Activated CD8-positive, alpha-beta memory T cell treated with anti-CD3 and anti-CD28 coated beads, Interleukin-2, amount 50 U/mL, for 24 hours (primary cell): ENCODE data around the gene RAB5B.

ENCODE experiments used
- DNase-seq: peaks from one replicate; pipeline ENCODE4 v3.0.0-alpha.2; 2020; ENCODE audit errors: extremely low read depth

The RAB5B gene

DNA sequence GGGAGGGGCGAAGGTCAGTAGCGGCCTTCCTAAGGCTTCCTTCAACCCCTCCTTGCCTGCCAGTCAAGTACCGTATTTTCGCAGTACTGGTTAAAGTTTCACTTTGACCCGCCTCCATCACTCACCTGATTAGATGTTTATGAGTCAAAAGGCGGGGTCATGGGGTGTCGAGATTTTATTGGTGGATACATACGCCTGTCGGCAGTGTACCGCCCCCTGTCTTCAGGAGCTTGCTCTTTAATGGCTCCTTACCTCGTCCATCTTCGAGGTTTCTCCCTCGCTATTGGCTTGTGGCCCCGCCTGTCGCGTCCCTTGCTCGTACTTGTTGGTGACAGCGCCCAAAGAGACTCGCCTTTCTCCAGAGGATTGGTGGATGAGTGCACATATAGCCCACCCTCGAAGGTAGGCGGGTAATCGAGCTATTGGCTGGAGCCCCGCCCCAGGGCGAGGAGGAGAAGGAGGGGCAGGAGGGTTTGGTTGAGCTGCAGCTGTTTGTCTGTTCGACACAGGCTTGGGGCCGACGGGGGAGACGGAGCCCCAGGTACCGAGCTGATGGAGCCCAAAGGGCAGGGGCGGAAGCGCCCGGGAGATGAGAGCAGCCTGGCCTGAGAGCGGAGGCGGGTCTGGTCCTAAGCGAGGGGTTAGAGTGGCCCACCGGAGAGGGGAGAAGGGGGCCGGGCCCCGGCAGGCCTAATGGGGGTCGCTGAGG lies at the start of gene RAB5B:
TSS of gene RAB5B (plus strand) at position 480 of the 709 bp plus-strand sequence. CDS start 12,883 bp downstream, outside the sequence.
- peak; percentile 96 for DNase-seq

DNA sequence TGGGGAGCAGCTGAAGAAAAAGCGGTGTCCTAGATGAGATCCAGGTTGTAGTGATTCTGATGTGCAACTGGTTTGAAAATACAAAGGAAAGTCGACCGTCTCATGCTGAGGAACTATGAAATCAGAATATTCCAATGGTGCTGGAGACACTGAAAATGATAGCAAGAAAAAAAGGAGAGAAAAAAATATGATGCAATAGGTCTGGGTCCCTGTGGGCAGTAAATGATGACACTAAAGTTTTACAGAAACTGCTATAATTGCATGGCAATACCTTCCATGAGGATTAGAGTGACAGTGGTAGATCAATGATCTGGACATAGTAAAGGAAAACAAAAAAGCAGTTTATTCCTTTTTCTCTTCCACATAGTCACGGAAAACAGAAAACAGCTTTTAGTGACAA lies 48.5 kb upstream of the RAB5B start:
- no peak for DNase-seq

DNA sequence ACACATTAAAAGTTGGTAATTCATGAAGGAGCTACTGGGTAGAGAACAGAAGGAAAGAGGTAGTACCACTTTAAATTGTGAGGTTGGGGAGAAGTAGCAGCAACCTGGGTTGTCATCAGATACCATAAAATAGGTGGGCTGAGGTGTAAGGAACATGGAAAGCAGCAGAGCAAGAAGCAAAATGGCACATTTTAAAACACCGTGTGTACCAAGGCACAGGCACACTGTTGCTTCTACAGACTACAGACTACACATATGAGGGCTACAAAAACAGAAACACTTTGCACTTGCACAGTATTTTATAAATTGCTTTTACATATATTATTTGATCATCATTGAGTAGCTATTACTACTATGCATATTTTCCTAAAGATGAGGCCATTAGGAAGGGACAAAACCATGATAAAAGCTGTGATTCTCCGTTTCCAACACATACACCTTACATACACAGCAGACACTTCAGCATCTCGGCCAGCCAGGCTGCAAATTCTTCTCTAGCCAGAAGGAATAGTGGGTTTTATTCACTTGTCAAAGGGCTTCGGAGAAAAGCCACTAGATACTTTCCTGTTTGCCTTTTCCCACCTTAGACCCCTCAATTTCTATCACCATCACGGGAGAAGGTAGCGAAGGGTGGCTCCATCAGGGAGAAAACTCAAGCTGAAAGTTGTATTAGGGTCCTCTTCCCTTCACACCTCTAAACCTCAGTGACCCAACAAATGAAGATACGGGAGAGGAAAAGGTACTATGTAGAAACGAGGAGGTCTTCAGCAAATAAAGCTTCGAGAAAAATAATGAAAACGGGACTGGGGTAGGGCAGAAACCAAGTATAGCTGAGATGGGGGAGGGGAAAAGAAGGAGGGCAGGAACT lies 47.8 kb upstream of the RAB5B start:
- DNase-seq = no peak

- DNase-seq = peak; percentile 74
Observed at GRCh38 chr12:55926738-55927587, 46.9 kb upstream of the RAB5B start.

DNA sequence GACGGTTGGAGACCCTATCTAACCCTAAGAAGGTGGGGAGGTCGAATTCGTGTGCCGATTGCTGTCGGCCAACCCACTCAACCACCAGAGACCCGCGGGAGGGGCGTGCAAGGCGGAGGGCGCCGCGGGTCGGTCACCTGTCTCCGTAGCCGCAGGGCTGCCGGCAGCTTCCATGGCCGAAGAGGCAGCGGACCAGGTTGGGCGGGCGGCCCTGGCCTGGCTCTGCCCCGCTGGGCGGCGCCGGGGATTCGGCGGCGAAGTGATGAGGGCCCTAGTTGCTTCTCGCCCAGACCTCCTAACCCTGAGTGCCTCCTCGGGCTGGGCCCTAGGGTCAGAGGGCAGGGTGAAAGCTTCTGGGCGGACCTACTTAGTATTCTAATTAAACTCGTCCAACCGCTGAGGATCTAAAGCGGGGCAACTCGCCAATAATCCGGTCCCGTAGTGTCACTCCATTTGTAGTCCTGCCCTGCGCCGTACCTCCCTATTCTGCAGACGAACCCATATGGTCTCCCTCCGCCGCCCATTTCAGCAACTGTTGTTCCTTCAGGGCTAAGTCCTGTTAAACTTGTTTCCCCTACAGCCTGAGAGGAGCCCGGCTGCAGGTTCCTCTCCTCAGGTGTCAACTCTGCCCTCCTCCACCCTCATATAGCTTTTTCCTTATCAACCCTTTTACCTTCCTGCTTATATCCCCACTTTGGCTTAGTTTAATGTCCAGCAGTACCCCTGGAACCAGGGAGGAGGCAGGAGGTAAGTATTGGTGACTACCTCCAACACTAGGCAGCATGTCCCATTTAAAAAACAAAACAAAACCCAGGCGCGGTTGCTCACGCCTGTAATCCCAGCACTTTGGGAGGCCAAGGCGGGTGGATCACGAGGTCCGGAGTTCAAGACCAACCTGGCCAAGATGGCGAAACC lies 46.0 kb upstream of the RAB5B start, which contains the start of gene PYM1:
TSS of gene PYM1 (minus strand) at position 307 of the 915 bp plus-strand sequence. CDS start at position 174, 133 bp downstream.
- no peak for DNase-seq

DNA sequence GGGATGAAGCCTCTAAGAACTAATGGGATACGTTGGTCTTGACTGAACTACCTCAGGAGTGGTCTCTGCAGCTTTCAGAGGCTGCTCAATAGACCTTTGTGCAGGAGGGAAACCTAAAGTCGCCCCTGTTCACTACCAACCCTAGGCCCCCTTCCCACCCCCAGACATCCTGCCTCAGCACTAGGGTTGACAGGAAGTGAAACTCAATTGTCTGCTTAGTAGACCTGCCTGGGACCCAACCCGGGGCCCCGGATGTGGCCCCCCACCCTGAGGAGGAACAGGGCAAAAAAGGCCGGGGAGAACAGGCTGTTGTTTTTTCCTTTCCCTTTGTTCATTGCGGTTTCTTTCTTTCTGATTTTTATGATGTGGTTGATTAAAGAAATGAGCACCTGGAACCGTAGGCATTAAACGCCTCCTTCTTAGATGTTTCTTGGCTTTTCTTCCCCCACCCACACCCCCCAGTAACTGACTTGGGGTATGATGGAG lies 44.5 kb upstream of the RAB5B start:
- DNase-seq = peak; percentile 61

DNA sequence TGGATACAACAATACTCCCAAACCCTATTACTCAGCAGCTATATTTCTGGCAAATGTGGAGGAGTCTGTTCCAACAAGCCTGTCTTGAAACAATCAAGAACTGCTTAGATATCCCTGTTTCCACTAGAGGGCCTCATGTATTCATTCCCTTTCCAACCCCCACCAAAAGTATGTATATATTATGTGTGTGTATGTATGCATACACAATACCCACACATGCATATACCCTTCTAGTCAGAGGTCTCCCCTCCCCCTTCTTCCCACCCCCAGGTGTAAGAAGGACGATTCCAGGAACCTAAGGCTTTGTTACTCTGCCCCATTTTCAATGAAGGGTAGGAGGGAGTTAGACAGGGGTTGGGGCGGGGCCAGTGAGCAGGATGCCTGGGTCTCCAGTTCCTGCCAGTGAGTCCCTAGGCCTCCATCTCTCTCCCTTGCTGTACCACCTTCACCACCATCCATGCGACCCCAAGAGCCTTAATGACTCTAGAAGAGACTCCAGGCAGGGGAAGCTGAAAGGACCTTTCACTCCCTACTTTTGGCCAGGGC lies 43.0 kb upstream of the RAB5B start, which contains the start of gene DGKA:
TSS of gene DGKA (plus strand) at position 392 of the 546 bp plus-strand sequence. CDS start 5,342 bp downstream, outside the sequence.
- DNase-seq = peak; percentile 56

GRCh38 chr12:55931317-55931779 lies 42.5 kb upstream of the RAB5B start:
- DNase-seq = no peak

DNA sequence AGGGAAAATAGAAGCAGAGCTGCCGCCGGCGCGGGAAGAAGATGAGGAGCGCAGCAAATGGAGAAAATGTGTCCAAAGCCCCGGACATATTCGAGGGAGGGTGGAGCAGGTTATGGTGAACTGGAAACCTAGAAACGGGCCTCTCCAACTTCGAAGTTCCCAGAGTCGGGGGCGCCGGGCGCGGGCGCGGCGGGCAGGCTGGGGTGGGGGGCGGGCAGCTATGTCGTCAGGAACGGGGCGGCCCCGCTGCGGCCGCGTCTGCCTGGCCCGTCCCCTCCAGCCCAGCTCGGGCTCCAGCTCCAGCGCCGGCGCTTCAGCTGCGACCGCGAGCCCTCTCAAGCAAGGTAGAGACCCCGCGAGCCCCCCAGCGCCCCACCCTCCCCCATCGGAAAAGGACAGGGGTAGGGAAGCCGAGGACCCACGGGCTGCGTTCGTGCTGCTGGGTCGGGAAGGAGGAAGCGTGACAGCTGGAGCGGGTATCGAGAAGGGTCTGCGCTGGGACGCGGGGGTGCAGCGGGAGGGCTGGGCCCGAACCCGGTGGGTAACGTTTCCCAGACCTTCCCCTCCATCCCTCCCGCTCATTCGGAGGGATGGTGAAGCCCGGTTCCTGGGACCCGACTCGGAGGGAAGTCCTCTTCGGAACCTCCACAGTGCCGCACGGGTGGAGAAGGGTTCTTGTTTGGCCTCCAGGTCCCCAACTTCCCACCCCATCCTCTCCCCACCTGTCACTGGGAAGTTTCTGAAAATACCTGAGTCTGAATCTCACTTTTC lies 41.9 kb upstream of the RAB5B start:
- no peak for DNase-seq

- no peak for DNase-seq
Observed at GRCh38 chr12:55932551-55932910, 41.3 kb upstream of the RAB5B start.

GRCh38 chr12:55933169-55933798 lies 40.6 kb upstream of the RAB5B start:
- DNase-seq = no peak

DNA sequence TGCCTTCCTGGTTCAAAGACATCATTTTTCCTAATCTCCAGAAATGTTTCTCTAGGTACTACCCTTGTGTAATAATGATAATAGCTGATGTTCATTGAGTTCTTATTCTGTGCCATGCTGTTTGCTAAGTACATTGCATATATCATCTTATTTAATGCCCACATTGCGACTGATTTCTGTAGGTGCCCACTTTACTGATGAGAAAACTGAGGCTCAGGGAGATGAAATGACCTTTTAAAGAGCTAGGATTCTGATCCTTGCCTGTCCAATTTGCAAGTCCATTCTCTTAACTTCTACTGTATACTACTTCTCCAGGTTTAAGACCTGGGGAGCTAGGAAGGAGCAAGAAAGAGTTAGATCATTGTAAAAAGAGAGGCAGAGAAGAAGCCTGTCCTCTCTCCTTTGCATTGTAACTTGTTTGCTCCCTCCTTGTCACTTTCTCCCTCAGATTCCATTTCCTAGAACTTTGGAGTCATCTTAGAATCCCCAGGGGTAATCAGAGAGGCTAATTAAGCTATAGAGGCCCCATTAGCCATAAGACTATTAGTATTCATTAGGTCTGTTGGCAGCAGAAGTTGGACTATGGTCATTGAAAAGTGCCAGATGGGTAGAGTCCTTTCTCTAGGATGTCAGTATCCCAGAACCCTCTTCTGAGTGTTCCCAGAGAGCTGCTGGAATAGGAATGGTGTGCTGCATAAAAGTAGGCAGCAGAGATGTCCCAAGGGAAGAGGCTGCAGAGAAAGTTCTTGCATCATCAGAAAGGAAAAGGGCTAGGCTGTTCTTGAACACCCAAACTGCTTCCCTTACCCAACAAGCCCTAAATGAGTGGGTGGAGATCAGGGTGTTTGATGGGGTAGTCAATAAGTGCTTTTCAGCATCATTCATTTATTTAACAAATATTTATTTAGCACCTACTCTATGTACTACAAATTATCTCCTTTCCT lies 39.8 kb upstream of the RAB5B start:
- no peak for DNase-seq

- no peak for DNase-seq
Observed at GRCh38 chr12:55934773-55935172, 39.1 kb upstream of the RAB5B start.

DNA sequence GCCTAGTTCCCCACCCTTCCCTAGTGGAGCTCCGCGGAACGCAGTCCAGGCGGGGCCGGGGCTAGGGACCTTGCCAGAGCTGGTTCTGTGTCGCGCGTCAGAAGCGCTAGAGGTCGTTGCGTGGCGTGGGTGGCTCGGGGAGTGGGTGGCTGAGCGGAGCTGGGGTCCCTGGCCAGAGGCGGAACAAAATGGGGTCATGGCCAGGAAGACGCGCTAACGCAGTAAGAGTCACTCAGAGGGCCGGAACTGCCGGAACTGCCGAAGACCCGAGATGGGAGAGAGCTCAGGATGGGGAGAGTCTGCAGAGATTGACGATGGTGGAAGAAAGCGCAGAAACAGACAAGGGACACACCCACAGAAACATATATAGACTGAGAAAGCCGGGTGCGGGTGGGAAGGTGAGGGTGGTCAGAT lies 38.1 kb upstream of the RAB5B start:
- no peak for DNase-seq

DNA sequence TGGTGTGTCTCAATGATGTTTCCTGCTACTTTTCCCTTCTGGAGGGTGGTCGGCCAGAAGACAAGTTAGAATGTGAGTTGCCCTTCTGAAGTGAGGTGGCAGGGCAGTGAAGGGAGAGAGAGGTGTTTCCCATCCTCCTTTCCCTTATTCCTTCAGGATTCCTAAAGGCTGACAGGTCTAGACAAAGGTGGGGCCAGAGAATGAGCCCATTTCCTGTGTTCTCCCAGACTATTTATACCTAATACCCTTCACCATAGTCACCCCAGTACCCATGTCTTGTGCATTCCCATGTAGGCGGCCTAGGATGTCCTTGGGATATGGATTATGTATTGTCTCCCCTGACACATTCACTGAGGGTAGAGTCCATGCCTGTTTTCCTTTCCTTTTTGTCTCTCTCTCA lies 35.9 kb upstream of the RAB5B start:
- no peak for DNase-seq

DNA sequence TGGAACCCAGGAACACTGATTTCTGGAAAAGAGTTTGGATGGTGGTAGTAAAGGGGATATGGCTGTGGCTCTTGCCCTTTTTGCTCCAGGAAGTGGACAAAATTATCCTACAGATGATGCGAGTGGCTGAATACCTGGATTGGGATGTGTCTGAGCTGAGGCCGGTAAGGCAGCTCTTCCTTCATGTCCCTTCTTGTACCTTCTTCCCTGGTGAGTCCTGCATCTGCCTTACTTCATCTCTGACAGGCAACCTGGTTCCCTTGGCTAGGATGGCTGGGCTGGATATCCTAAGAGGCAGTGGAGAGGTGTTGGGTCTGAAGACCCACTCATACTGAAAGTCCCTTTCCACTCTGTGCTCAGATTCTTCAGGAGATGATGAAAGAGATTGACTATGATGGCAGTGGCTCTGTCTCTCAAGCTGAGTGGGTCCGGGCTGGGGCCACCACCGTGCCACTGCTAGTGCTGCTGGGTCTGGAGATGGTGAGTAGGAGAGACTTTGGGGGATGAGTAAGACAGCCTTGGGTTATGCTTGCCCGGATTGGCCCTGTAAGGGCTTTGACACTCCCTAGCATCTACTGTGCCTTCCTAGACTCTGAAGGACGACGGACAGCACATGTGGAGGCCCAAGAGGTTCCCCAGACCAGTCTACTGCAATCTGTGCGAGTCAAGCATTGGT lies 34.9 kb upstream of the RAB5B start:
- no peak for DNase-seq

GRCh38 chr12:55940065-55940732 lies 33.7 kb upstream of the RAB5B start:
- peak; percentile 61 for DNase-seq
